ENCODE data around the gene MAD1L1. TPM values are rescaled to one million over a fixed set of nuclear protein-coding genes. Genes with fewer than 3 reads are reported as not detected.

The MAD1L1 gene
- total and polyA plus RNA-seq, 8 donors = 21.4 to 58.8 (median 22.5) TPM

- H3K4me1 ChIP-seq = no peaks in the 10 kb centered on the region
- ATAC-seq (no peak), DNase-seq (peak in 1 of 4 donors; percentile 42)
- TF ChIP-seq, protein P1, sequence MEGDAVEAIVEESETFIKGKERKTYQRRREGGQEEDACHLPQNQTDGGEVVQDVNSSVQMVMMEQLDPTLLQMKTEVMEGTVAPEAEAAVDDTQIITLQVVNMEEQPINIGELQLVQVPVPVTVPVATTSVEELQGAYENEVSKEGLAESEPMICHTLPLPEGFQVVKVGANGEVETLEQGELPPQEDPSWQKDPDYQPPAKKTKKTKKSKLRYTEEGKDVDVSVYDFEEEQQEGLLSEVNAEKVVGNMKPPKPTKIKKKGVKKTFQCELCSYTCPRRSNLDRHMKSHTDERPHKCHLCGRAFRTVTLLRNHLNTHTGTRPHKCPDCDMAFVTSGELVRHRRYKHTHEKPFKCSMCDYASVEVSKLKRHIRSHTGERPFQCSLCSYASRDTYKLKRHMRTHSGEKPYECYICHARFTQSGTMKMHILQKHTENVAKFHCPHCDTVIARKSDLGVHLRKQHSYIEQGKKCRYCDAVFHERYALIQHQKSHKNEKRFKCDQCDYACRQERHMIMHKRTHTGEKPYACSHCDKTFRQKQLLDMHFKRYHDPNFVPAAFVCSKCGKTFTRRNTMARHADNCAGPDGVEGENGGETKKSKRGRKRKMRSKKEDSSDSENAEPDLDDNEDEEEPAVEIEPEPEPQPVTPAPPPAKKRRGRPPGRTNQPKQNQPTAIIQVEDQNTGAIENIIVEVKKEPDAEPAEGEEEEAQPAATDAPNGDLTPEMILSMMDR (IDR thresholded peaks at IDR 0.05) = no peak
- intact Hi-C loops (cut with DNase I) = no loop called here
- H3K4me3 ChIP-seq = no peak overlapping the region
- H3K27ac ChIP-seq = no peak overlapping the region
- peaks cover 0 to 98% of the 10 kb centered on the region in 2 donors for H3K36me3 ChIP-seq
- H3K27me3 ChIP-seq = no peaks in the 10 kb centered on the region
- no peaks in the 10 kb centered on the region for H3K9me3 ChIP-seq
Observed at GRCh38 chr7:2217206-2217605, 15.5 kb downstream of the MAD1L1 start.

GRCh38 chr7:2215851-2216250 is 16.9 kb downstream of the MAD1L1 start:
- ATAC-seq (no peak), DNase-seq (peak in 1 of 4 donors; percentile 60)
- Histone ChIP-seq H3K27me3 (no peaks in the 10 kb centered on the region), H3K27ac (no peak overlapping the region), H3K36me3 (peaks cover 0 to 98% of the 10 kb centered on the region in 2 donors), H3K4me1 (no peaks in the 10 kb centered on the region), H3K4me3 (no peak overlapping the region), H3K9me3 (no peaks in the 10 kb centered on the region)
- intact Hi-C loops (cut with DNase I) = no loop called here
- TF ChIP-seq, protein P1 (IDR thresholded peaks at IDR 0.05) = no peak

GRCh38 chr7:2214636-2215035 is 18.1 kb downstream of the MAD1L1 start:
- H3K4me3 ChIP-seq = no peak overlapping the region
- peaks cover 0 to 91% of the 10 kb centered on the region in 2 donors for H3K36me3 ChIP-seq
- TF ChIP-seq, protein P1 (IDR thresholded peaks at IDR 0.05) = no peak
- no peak for ATAC-seq
- H3K4me1 ChIP-seq = no peaks in the 10 kb centered on the region
- no peaks in the 10 kb centered on the region for H3K9me3 ChIP-seq
- intact Hi-C loops (cut with DNase I) = no loop called here
- DNase-seq = peak in 1 of 4 donors; percentile 21
- H3K27ac ChIP-seq = no peak overlapping the region
- H3K27me3 ChIP-seq = no peaks in the 10 kb centered on the region

GRCh38 chr7:2213551-2214215 is 19.1 kb downstream of the MAD1L1 start:
- intact Hi-C loops (cut with DNase I) = no loop called here
- Histone ChIP-seq H3K4me3 (no peak overlapping the region), H3K36me3 (peaks cover 0 to 89% of the 10 kb centered on the region in 2 donors), H3K9me3 (no peaks in the 10 kb centered on the region), H3K27me3 (no peaks in the 10 kb centered on the region), H3K27ac (no peak overlapping the region), H3K4me1 (no peaks in the 10 kb centered on the region)
- DNase-seq (no peak), ATAC-seq (no peak)
- TF ChIP-seq, protein P1 (IDR thresholded peaks at IDR 0.05) = no peak

DNA sequence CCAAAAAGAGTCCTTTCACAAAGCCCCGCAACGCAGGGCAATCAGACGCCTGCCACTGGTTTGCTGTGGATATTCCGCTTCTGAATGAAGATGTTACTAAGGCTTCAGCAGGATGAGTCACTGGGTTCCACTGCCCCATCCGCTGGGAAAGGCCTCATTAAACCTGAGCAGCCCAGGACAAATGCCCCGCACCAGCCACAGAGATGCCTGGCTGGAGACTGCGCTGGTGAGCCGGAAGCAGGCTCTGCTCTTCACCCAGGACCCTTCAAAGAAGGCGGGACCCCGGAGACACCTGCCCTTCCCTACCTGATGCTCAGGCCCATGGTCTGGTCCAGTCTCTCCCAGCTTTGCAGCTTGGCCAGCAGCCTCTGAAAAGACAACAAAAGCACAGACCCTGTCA is 19.8 kb downstream of the MAD1L1 start:
- ATAC-seq (no peak), DNase-seq (no peak)
- no peak overlapping the region for H3K4me3 ChIP-seq
- no peaks in the 10 kb centered on the region for H3K9me3 ChIP-seq
- peaks cover 0 to 89% of the 10 kb centered on the region in 2 donors for H3K36me3 ChIP-seq
- intact Hi-C loops (cut with DNase I) = no loop called here
- no peaks in the 10 kb centered on the region for H3K27me3 ChIP-seq
- H3K27ac ChIP-seq = no peak overlapping the region
- no peaks in the 10 kb centered on the region for H3K4me1 ChIP-seq
- TF ChIP-seq, protein P1 (IDR thresholded peaks at IDR 0.05) = no peak

Measured in left lung (tissue), 10 donors.